CD4-positive, alpha-beta T cell treated with Interleukin-21 for 1 hour (primary cell): ENCODE measurements around the gene DLX1.
"Not testable (repeated sequence)": the region's sequence is repeated elsewhere in the genome, so short reads cannot be mapped to it uniquely, and the experiment has no call there.

Source experiments
- DNase-seq: peaks from one replicate; pipeline ENCODE4 v3.0.0-alpha.2; 2020

The DLX1 gene

GRCh38 chr2:172066394-172066886, 18.9 kb upstream of the DLX1 start:
- DNase-seq: no peak

- not testable (repeated sequence) for DNase-seq
Measured at GRCh38 chr2:172067905-172068304, 17.4 kb upstream of the DLX1 start.

- DNase-seq: no peak
Measured at GRCh38 chr2:172070936-172071335, 14.4 kb upstream of the DLX1 start.

GRCh38 chr2:172072303-172072702, 13.0 kb upstream of the DLX1 start:
- DNase-seq: no peak

GRCh38 chr2:172072706-172073105, 12.6 kb upstream of the DLX1 start:
- DNase-seq: no peak

GRCh38 chr2:172073518-172073917, 11.8 kb upstream of the DLX1 start:
- DNase-seq: no peak

GRCh38 chr2:172074254-172074653, 11.1 kb upstream of the DLX1 start:
- no peak for DNase-seq

- DNase-seq: no peak
Measured at GRCh38 chr2:172079416-172079815, 5.9 kb upstream of the DLX1 start.

GRCh38 chr2:172079838-172080640, 5.3 kb upstream of the DLX1 start:
- no peak for DNase-seq

- DNase-seq: no peak
Measured at GRCh38 chr2:172080641-172081220, 4.6 kb upstream of the DLX1 start.

GRCh38 chr2:172081221-172082022, 3.9 kb upstream of the DLX1 start:
- no peak for DNase-seq

- DNase-seq: peak; percentile 1
Measured at GRCh38 chr2:172082105-172082943, 3.0 kb upstream of the DLX1 start.

GRCh38 chr2:172082944-172083627, 2.2 kb upstream of the DLX1 start:
- DNase-seq: peak; percentile 4

- DNase-seq: peak; percentile 7
Measured at GRCh38 chr2:172083628-172084394, 1.5 kb upstream of the DLX1 start.

- no peak for DNase-seq
Measured at GRCh38 chr2:172084395-172084644, 987 bp upstream of the DLX1 start.

GRCh38 chr2:172084645-172085459, 455 bp upstream of the DLX1 start:
- DNase-seq: peak; percentile 62

GRCh38 chr2:172086241-172087206, 1.2 kb downstream of the DLX1 start:
- DNase-seq: peak; percentile 63

- DNase-seq: no peak
Measured at GRCh38 chr2:172087207-172087779, 2.0 kb downstream of the DLX1 start.

- DNase-seq: no peak
Measured at GRCh38 chr2:172087780-172088244, 2.5 kb downstream of the DLX1 start.
